ENCODE results near the gene PBX3.

GRCh38 chr9:125897481-125897880 is 150.3 kb downstream of the PBX3 start:
- TF ChIP-seq TAF1 (IDR thresholded peaks at IDR 0.05; ENCODE audit: control insufficient read depth, extremely low read depth, insufficient read depth, low read length, severe bottlenecking) = no peak
- TF ChIP-seq FUS (optimal IDR thresholded peaks at IDR 0.05; ENCODE audit: low read depth, low read length) = no peak
